DND-41 (cell line): ENCODE measurements around the gene CFAP107.

Experiments
- ATAC-seq: fragments of 200-7000 bp; cut with Tn5 transposase; 3 replicates; pipeline ENCODE4 v1.9.1; 2021; ENCODE audit warnings: low read depth; ENCODE audit not compliant: insufficient read depth
- DNase-seq: peaks from one replicate; pipeline ENCODE4 v3.0.0-alpha.2; 2020
- H2AFZ ChIP-seq: 2 replicates; pipeline ENCODE4 v1.6.0; 2012; ENCODE audit warnings: low read depth, low read length
- H3K27ac ChIP-seq: 2 replicates; pipeline ENCODE4 v1.5.1; 2012; ENCODE audit warnings: low read length, inconsistent platforms
- H3K27me3 ChIP-seq: fragments of 200-600 bp; sonication (generic); 2 replicates; pipeline ENCODE4 v1.6.0; 2012; ENCODE audit warnings: low read length, mild to moderate bottlenecking, inconsistent platforms; ENCODE audit not compliant: insufficient read depth, poor library complexity
- H3K36me3 ChIP-seq: 2 replicates; pipeline ENCODE4 v1.5.1; 2012; ENCODE audit warnings: low read length, inconsistent platforms; ENCODE audit not compliant: insufficient read depth
- H3K4me1 ChIP-seq: 2 replicates; pipeline ENCODE4 v1.5.1; 2012; ENCODE audit warnings: mild to moderate bottlenecking, low read length; ENCODE audit not compliant: insufficient read depth
- H3K4me2 ChIP-seq: 2 replicates; pipeline ENCODE4 v1.6.0; 2012; ENCODE audit warnings: mild to moderate bottlenecking, moderate library complexity, low read length, inconsistent platforms; ENCODE audit not compliant: insufficient read depth
- H3K4me3 ChIP-seq, 2 experiments: fragments of 200-600 bp in 1 of 2; shearing (Covaris generic) in 1 of 2; 2 replicates each; pipeline ENCODE4 v1.5.1; 2012 to 2016; ENCODE audit warnings: inconsistent platforms in 2 of 2, low read length in 2 of 2, mild to moderate bottlenecking in 2 of 2, low read depth in 1 of 2, moderate library complexity in 1 of 2
- H3K79me2 ChIP-seq: 2 replicates; pipeline ENCODE4 v1.6.0; 2012; ENCODE audit warnings: low read length, inconsistent platforms; ENCODE audit not compliant: insufficient read depth
- H3K9ac ChIP-seq: 2 replicates; pipeline ENCODE4 v1.6.0; 2012; ENCODE audit warnings: low read depth, mild to moderate bottlenecking, inconsistent platforms, low read length, moderate library complexity
- H3K9me3 ChIP-seq: 2 replicates; pipeline ENCODE4 v1.5.1; 2012; ENCODE audit warnings: low read length, moderate library complexity, mild to moderate bottlenecking, inconsistent platforms; ENCODE audit not compliant: insufficient read depth, severe bottlenecking
- H4K20me1 ChIP-seq: 2 replicates; pipeline ENCODE4 v1.6.0; 2012; ENCODE audit warnings: low read length; ENCODE audit not compliant: insufficient read depth
- EZH2 ChIP-seq: IDR thresholded peaks from 3 replicates; pipeline ENCODE4 v1.6.1; 2012; ENCODE audit warnings: borderline replicate concordance, low read depth, mild to moderate bottlenecking, moderate library complexity, low read length, inconsistent platforms; ENCODE audit not compliant: severe bottlenecking
- TF ChIP-seq, protein P1 (sequence below): IDR thresholded peaks from 2 replicates; pipeline ENCODE4 v1.5.1; 2012; ENCODE audit warnings: borderline replicate concordance, low read length, moderate library complexity, mild to moderate bottlenecking; ENCODE audit not compliant: poor library complexity, severe bottlenecking; ENCODE audit errors: extremely low read depth

CFAP107 gene

DNA sequence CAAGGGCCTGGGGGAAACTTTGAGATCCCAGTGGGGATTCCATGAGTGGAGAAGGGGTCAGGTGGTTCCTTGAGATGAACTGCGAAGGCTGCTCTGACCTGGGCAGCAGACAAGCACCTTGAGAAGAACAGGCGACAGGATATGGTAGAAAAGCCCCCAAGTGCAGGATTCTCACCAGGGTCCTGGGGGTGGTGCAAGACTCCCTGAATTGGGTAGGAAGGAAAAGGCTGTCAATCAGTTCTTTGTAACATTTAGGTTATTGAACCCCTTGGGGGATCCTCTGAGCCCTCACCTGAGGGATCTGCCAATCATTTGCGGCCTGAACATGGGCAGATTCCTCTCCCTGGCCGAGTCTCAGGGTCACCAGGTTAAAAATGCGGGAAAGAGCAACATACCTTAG lies 25.2 kb downstream of the CFAP107 start:
- H3K27me3 ChIP-seq: peaks cover 13% of the 10 kb centered on the region
- no peaks in the 10 kb centered on the region for H3K36me3 ChIP-seq
- no peak overlapping the region for H3K27ac ChIP-seq
- H2AFZ ChIP-seq: no peak overlapping the region
- H3K9me3 ChIP-seq: no peaks in the 10 kb centered on the region
- no peak for ATAC-seq
- no peak for TF ChIP-seq EZH2
- TF ChIP-seq, protein P1, sequence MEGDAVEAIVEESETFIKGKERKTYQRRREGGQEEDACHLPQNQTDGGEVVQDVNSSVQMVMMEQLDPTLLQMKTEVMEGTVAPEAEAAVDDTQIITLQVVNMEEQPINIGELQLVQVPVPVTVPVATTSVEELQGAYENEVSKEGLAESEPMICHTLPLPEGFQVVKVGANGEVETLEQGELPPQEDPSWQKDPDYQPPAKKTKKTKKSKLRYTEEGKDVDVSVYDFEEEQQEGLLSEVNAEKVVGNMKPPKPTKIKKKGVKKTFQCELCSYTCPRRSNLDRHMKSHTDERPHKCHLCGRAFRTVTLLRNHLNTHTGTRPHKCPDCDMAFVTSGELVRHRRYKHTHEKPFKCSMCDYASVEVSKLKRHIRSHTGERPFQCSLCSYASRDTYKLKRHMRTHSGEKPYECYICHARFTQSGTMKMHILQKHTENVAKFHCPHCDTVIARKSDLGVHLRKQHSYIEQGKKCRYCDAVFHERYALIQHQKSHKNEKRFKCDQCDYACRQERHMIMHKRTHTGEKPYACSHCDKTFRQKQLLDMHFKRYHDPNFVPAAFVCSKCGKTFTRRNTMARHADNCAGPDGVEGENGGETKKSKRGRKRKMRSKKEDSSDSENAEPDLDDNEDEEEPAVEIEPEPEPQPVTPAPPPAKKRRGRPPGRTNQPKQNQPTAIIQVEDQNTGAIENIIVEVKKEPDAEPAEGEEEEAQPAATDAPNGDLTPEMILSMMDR: no peak
- no peak for DNase-seq
- H3K4me2 ChIP-seq: no peak overlapping the region
- H3K4me3 ChIP-seq: no peak overlapping the region
- H3K4me1 ChIP-seq: no peaks in the 10 kb centered on the region
- no peak overlapping the region for H3K9ac ChIP-seq
- no peaks in the 10 kb centered on the region for H4K20me1 ChIP-seq
- no peaks in the 10 kb centered on the region for H3K79me2 ChIP-seq

DNA sequence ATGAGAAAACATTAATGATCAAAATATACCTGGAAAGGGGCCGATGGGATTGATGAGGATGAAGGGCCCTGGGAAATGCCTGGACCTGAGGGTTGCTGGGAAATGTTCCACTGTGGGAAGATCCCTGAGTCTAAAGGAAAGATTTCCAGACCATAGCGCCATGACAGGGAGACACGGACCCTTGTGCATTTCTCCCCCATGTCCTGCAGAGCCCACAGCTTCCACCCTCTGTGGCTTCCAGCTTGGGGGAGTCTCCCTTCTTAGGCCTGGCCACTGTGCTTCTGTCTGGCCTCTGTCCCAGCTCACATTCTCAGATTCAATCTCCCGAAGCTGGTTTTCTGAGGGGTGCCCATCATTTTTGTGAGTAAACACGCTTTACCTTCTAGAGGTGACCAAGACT lies 26.5 kb downstream of the CFAP107 start:
- no peak for ATAC-seq
- H3K27ac ChIP-seq: no peak overlapping the region

DNA sequence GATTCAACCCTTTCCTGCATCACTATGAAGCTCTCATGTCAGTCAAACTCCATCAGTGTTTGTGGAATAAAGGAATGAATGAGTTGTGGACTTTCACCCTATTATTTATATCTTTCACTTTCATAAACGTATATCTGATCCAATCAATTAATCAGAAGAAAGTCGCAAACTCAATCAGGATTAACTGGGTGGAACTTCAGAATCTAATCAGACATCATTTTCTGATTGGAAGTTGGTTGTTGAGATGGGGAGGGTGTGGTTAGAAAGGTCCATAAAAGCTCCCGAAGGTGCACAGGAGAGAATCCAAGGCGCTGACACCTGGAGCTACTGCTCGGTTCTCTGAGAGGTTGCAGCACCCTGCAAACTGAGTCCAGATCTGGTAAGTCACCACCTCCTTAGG lies 27.4 kb downstream of the CFAP107 start, which contains the start of gene PRAMEF12:
Gene PRAMEF12, plus strand, starts transcription at position 301 of the 400 bp plus-strand sequence. CDS start 1,130 bp downstream, outside the sequence.
- peaks cover 13% of the 10 kb centered on the region for H3K27me3 ChIP-seq
- no peak within 1 kb of the TSS for H3K4me2 ChIP-seq
- H4K20me1 ChIP-seq: no peaks in the 10 kb centered on the region

More for the DNA sequence above, 26.5 kb downstream of the CFAP107 start:
- H3K9me3 ChIP-seq: no peaks in the 10 kb centered on the region
- no peak overlapping the region for H3K4me2 ChIP-seq
- H3K36me3 ChIP-seq: no peaks in the 10 kb centered on the region
- no peak overlapping the region for H3K9ac ChIP-seq
- no peaks in the 10 kb centered on the region for H3K79me2 ChIP-seq
- H4K20me1 ChIP-seq: no peaks in the 10 kb centered on the region
- H3K4me1 ChIP-seq: no peaks in the 10 kb centered on the region
- no peak overlapping the region for H3K4me3 ChIP-seq
- TF ChIP-seq, protein P1: no peak
- TF ChIP-seq EZH2: no peak
- H3K27me3 ChIP-seq: peaks cover 13% of the 10 kb centered on the region
- no peak for DNase-seq
- no peak overlapping the region for H2AFZ ChIP-seq

More for the DNA sequence above, 27.4 kb downstream of the CFAP107 start, which contains the start of gene PRAMEF12:
- Histone ChIP-seq H3K4me3 (no peak within 1 kb of the TSS), H3K9ac (no peak within 1 kb of the TSS), H2AFZ (no peak within 1 kb of the TSS), H3K36me3 (no peaks in the 10 kb centered on the region), H3K4me1 (no peaks in the 10 kb centered on the region), H3K27ac (no peak within 1 kb of the TSS), H3K79me2 (no peaks in the 10 kb centered on the region), H3K9me3 (no peaks in the 10 kb centered on the region)
- no peak for ATAC-seq
- no peak for DNase-seq
- no peak for TF ChIP-seq EZH2
- TF ChIP-seq, protein P1: no peak
